ENCODE measurements around the gene GEMIN5.

The GEMIN5 gene

GRCh38 chr5:154945695-154946301 lies 7.8 kb upstream of the GEMIN5 start:
- TF ChIP-seq CTCF (IDR thresholded peaks at IDR 0.05; ENCODE audit: insufficient read depth, low read length) (no peak), SPI1 (IDR thresholded peaks at IDR 0.05; ENCODE audit: borderline replicate concordance, low read depth) (no peak), GABPA (IDR thresholded peaks at IDR 0.05; ENCODE audit: low read depth) (no peak), POLR2AphosphoS5 (IDR thresholded peaks at IDR 0.05; ENCODE audit: low read depth) (no peak)
- TF ChIP-seq, protein P1, sequence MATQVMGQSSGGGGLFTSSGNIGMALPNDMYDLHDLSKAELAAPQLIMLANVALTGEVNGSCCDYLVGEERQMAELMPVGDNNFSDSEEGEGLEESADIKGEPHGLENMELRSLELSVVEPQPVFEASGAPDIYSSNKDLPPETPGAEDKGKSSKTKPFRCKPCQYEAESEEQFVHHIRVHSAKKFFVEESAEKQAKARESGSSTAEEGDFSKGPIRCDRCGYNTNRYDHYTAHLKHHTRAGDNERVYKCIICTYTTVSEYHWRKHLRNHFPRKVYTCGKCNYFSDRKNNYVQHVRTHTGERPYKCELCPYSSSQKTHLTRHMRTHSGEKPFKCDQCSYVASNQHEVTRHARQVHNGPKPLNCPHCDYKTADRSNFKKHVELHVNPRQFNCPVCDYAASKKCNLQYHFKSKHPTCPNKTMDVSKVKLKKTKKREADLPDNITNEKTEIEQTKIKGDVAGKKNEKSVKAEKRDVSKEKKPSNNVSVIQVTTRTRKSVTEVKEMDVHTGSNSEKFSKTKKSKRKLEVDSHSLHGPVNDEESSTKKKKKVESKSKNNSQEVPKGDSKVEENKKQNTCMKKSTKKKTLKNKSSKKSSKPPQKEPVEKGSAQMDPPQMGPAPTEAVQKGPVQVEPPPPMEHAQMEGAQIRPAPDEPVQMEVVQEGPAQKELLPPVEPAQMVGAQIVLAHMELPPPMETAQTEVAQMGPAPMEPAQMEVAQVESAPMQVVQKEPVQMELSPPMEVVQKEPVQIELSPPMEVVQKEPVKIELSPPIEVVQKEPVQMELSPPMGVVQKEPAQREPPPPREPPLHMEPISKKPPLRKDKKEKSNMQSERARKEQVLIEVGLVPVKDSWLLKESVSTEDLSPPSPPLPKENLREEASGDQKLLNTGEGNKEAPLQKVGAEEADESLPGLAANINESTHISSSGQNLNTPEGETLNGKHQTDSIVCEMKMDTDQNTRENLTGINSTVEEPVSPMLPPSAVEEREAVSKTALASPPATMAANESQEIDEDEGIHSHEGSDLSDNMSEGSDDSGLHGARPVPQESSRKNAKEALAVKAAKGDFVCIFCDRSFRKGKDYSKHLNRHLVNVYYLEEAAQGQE (IDR thresholded peaks at IDR 0.05; ENCODE audit: insufficient replicate concordance, low read depth) = no peak
- Histone ChIP-seq H3K4me3 (replicated peaks; ENCODE audit: insufficient read depth, low read length) (no peak overlapping the region), H3K27me3 (ENCODE audit: insufficient read depth, poor library complexity, severe bottlenecking) (no peaks in the 10 kb centered on the region), H3K27ac (replicated peaks) (no peak overlapping the region)
- DNase-seq (ENCODE audit: low read depth in 1 of 2, low spot score in 1 of 2) = no peak

DNA sequence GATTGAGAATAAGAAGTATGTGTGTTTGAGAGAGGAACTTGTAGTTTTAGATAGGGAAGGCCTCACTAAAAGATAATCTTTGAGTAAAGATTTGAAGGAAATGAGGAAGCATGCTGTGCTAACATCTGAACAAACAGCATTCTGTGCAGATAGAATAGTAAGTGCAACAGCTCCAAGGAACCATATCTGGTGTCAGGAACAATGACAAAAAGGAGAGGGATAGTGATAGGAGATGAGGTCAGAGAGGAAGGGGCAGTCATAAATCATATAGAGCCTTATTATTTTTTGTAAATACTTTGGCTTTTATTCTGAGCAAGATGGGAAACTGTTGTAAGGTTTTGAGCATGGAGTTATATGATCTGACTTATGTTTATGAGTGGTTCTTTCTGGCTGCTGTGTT lies 6.7 kb upstream of the GEMIN5 start:
- H3K27me3 ChIP-seq (ENCODE audit: insufficient read depth, poor library complexity, severe bottlenecking) = no peaks in the 10 kb centered on the region
- TF ChIP-seq CTCF (IDR thresholded peaks at IDR 0.05; ENCODE audit: insufficient read depth, low read length) (no peak), SPI1 (IDR thresholded peaks at IDR 0.05; ENCODE audit: borderline replicate concordance, low read depth) (no peak), GABPA (IDR thresholded peaks at IDR 0.05; ENCODE audit: low read depth) (no peak), POLR2AphosphoS5 (IDR thresholded peaks at IDR 0.05; ENCODE audit: low read depth) (no peak)
- TF ChIP-seq, protein P1 (IDR thresholded peaks at IDR 0.05; ENCODE audit: insufficient replicate concordance, low read depth) = no peak
- DNase-seq (ENCODE audit: low read depth in 1 of 2, low spot score in 1 of 2) = no peak
- no peak overlapping the region for H3K27ac ChIP-seq (replicated peaks)
- H3K4me3 ChIP-seq (replicated peaks; ENCODE audit: insufficient read depth, low read length) = no peak overlapping the region

GRCh38 chr5:154943527-154943926 lies 5.5 kb upstream of the GEMIN5 start:
- no peak overlapping the region for H3K4me3 ChIP-seq (replicated peaks; ENCODE audit: insufficient read depth, low read length)
- TF ChIP-seq, protein P1 (IDR thresholded peaks at IDR 0.05; ENCODE audit: insufficient replicate concordance, low read depth) = no peak
- TF ChIP-seq SPI1 (IDR thresholded peaks at IDR 0.05; ENCODE audit: borderline replicate concordance, low read depth) = no peak
- TF ChIP-seq POLR2AphosphoS5 (IDR thresholded peaks at IDR 0.05; ENCODE audit: low read depth) = no peak
- no peak overlapping the region for H3K27ac ChIP-seq (replicated peaks)
- H3K27me3 ChIP-seq (ENCODE audit: insufficient read depth, poor library complexity, severe bottlenecking) = no peaks in the 10 kb centered on the region
- DNase-seq (ENCODE audit: low read depth in 1 of 2, low spot score in 1 of 2) = no peak

Data from HL-60 (cell line).